HG02981 (cell line): ENCODE results near the gene RNF19B.

Experiments used
- ATAC-seq: cut with Tn5 transposase; IDR thresholded peaks from one replicate; pipeline ENCODE4 v1.9.1; 2021; ENCODE audit warnings: mild to moderate bottlenecking, moderate library complexity; ENCODE audit not compliant: unreplicated experiment

The RNF19B gene, protein sequence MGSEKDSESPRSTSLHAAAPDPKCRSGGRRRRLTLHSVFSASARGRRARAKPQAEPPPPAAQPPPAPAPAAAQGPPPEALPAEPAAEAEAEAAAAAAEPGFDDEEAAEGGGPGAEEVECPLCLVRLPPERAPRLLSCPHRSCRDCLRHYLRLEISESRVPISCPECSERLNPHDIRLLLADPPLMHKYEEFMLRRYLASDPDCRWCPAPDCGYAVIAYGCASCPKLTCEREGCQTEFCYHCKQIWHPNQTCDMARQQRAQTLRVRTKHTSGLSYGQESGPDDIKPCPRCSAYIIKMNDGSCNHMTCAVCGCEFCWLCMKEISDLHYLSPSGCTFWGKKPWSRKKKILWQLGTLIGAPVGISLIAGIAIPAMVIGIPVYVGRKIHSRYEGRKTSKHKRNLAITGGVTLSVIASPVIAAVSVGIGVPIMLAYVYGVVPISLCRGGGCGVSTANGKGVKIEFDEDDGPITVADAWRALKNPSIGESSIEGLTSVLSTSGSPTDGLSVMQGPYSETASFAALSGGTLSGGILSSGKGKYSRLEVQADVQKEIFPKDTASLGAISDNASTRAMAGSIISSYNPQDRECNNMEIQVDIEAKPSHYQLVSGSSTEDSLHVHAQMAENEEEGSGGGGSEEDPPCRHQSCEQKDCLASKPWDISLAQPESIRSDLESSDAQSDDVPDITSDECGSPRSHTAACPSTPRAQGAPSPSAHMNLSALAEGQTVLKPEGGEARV

DNA sequence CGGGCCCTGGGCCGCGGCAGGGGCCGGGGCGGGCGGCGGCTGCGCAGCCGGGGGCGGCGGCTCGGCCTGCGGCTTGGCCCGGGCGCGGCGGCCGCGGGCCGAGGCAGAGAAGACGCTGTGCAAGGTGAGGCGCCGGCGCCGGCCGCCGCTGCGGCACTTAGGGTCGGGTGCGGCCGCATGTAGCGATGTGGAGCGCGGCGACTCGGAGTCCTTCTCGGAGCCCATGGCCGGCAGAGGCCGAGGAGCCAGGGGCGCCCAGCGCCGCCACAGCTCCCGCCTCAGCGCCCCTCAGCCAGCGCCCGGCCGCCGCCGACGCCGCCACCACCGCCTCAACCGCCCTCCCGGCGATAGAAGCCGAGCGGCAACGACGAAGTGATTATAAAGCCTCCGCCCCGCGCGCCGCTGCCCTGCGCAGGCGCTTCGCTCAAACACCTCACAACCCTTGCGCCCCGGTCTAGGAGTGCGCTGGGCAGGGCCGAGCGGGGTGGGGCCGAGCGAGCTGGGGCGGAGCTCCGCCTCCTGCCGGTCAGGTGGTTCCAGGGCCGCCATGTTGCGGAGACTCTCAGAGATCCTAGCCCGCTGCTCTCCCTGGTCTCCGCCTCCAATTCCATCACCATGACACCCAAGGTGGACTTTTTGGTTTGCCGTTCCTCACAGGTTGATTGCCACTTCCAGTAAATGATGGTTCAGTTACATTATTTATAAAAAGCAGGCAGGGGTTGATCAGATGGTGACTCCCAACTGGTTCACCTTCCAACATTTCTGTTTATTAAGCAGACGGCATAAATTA, at the start of gene RNF19B:
Gene RNF19B, minus strand, starts transcription at position 349 of the 790 bp plus-strand sequence. Its CDS starts 124 bp downstream, at position 225.
- ATAC-seq = peak; percentile 83

DNA sequence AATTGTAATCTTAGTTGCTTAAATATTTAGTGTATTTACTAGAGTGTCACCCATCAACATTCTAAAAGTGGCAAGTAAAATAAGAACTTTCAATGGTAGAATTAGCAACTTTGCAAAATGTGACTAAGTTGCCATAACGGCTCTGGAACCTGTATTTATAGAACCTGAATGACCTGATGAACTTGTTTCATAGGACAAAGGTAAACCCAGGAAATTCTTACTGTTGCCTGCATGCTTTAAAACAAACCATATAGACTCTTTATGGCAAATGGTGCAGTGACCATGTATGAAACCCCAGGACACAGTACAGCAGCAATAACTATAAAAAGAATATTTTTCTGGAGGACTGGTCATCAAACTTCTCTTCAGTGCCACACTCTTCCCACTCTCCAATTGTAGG, 49.2 kb upstream of the RNF19B start:
- no peak for ATAC-seq

GRCh38 chr1:33012165-33012564, 47.6 kb upstream of the RNF19B start:
- ATAC-seq = no peak

DNA sequence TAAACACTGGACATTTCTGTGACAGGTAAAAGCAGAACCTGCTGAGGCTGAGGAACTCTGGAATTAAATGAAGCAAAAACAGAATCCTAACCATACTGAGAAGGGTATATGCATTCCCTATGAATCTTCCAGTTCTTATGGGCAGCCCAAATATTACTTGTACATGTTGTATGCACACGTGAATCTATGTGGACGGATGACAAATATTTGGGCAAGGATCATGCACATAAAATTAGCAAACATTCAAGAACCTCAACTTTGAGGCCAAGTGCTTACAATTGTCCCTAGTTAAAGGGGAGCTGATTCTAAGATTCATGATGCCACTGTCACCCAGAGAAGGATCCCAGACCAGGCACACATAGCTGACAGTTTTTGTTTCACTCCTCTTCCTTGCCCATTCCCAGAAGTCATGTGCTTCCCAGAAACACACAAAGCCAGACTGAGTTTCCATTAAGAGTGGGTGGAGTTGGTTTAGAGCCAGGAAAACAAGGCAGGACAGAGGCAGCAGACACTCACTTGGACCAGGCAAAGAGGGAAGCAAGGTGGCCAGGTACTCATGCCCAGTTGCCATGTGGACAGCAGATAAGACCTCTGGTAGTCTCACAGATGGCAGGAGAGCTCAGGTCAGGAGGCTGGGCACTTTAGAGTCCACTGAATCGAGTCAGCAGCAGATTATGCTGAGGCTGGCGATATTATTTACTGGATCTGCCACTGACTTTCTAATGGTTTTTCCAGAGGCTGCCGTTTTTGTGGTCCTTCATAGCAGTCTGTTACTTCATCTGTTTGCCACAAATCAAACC, 46.5 kb upstream of the RNF19B start:
- ATAC-seq = no peak

GRCh38 chr1:33009561-33009960, 45.0 kb upstream of the RNF19B start:
- ATAC-seq = no peak

DNA sequence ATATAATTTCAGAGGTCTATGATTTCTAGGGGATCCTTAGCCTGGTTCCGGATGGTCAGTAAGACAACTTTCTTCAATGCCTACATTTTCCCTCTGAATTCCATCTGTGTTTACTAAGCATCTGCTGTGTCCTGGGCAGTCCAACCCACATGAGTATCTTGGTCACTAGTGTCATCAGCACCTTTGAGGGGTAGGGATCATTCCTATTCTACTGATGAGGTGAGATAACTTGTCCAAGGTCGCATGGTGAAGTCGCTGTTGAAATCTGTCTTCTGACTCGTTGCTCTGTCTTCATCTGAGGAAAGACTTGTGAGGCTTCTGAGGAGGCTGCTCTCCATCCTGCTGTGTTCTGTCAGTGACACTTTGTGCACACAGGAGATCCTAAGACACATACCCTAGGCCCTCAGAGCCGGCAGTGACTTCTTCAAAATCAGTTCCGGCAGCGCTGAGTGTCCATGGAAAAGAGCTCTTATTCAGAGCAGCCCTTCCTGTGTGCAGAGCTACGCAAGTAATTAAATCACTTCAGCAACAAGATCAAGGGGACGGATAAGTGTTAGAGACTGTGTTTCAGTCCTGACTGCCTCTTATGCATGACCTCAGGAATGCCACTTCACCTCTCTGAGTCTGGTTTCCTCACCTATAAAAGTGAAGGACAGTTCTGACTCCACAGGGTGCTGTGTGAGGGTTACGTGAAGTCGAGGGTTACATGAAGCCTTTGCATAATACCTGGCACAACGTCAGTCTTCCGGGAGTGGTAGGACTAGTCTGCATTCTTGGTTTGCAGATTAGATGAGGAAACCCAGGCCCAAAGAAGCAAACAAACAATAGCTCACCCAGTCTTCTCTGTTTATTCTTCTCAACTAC, 43.7 kb upstream of the RNF19B start:
- ATAC-seq = no peak

GRCh38 chr1:33007190-33008050, 42.8 kb upstream of the RNF19B start:
- no peak for ATAC-seq

- ATAC-seq = no peak
Measured at GRCh38 chr1:33005838-33006421, 41.3 kb upstream of the RNF19B start.

GRCh38 chr1:33005117-33005837, 40.7 kb upstream of the RNF19B start:
- no peak for ATAC-seq

GRCh38 chr1:33004613-33005012, 40.0 kb upstream of the RNF19B start:
- no peak for ATAC-seq

GRCh38 chr1:33003657-33004056, 39.0 kb upstream of the RNF19B start:
- ATAC-seq = no peak

DNA sequence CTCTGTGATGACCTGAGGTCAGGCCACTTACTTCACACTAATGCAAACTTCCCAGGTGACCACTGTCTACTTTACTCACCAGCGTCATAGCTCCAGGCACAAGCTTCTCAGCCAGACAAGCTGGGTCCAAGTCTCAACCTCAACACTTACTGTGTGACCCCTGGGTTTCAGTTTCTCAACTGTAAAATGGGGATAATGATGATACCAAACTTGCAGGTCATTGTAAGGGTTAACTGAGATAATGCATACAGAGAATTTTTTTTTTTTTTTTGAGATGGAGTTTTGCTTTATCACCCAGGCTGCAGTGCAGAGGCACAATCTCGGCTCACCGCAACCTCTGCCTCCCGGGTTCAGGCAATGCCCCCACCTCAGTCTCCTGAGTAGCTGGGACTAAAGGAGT, 37.4 kb upstream of the RNF19B start:
- no peak for ATAC-seq

DNA sequence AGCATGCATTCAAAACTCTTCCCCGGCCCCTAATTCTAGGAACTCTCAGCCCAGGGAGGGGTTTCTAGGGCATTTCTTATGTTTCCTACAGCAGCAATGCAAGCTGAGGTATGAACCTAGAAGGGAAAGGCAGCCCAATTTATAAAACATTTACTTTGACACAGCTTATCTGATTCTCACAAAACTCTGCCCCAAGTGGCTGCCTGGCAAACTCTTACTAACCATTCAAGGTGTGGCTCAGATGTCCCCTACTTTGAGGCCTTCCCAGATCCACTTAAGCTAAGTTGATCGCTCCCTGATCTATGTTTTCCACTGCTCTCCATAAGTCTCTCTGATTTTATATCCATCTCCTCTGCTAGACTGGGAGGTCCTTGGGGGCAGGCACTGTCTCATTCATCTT, 36.7 kb upstream of the RNF19B start:
- ATAC-seq = no peak

- ATAC-seq = no peak
Measured at GRCh38 chr1:33000427-33001026, 35.9 kb upstream of the RNF19B start.

- ATAC-seq = no peak
Measured at GRCh38 chr1:32998997-32999396, 34.4 kb upstream of the RNF19B start.

DNA sequence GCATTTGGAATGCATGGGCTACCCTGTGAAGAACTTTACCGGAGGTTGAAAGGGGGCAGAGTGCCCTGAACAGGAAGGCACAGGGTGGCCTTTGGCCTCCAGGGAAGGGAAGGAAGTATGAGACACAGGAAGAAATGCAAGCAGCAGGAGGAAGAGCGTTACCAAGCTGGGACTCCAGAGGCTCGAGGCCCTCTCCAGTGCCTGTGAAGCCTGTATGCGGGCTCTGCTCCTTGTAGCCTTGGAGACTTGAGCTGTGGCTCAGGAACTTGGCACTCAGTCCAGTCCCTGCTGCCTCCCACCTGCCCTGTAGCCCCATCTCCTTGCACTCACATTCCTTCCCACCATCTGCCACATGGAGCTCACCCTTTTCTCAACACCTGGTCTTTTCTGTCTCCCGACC, 33.5 kb upstream of the RNF19B start:
- ATAC-seq = no peak

DNA sequence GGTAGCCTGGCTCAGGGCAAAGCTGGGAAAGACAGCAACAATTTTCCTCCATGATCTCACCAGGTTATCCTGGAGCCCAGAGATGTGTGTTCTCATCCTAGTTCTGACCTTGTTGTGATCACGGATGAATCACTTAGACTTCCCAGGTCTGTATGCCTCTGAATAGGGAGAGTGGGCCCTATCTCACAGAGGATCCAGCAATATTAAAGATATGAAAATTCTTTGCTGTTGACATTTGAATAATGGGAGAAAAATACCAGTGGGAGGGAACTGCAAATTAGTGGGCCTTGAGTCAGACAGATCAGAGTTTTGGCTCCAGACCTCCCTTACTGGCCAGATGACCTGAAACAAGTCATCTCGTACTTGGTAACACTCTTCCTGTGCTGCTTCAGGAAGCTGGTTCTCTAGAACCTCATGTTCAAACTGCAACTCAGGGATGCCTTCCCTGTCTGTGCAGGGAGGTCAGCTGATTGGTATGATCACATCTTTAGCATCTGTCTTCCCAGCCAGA, 32.8 kb upstream of the RNF19B start:
- no peak for ATAC-seq
